K562 (cell line): ENCODE results near the gene ACSF2. TPM values are rescaled to one million over a fixed set of nuclear protein-coding genes. Genes with fewer than 3 reads are reported as not detected.

Experiments
- BMI1 ChIP-seq: fragments of 150-350 bp; IDR thresholded peaks from 2 replicates; pipeline ENCODE4 v1.6.1; 2014; ENCODE audit warnings: low read length
- CHD2 ChIP-seq: IDR thresholded peaks from 2 replicates; pipeline ENCODE4 v1.6.1; 2011; ENCODE audit warnings: low read depth, low read length
- CREB1 ChIP-seq, 2 experiments: sonication (generic) in 1 of 2; formaldehyde crosslinking in 1 of 2; IDR thresholded peaks; 2 replicates each; pipeline versions ENCODE4 v1.6.1 to v1.8.0; 2012 to 2022; ENCODE audit warnings: inconsistent platforms in 1 of 2, mild to moderate bottlenecking in 1 of 2, missing genetic modification reagents in 1 of 2, moderate library complexity in 1 of 2
- ETV1 ChIP-seq: fragments of 450-650 bp; conservative IDR thresholded peaks from 2 replicates; pipeline ENCODE4 v1.6.1; 2016; ENCODE audit warnings: missing genetic modification characterization, control low read depth, low read depth, missing compliant biosample characterization
- ETV6 ChIP-seq, 3 experiments: fragments of 150-350 bp in 1 of 3; sonication (generic) in 1 of 3; formaldehyde crosslinking in 1 of 3; IDR thresholded peaks; 2 replicates each; pipeline versions ENCODE4 v1.6.1 to v1.8.0; 2014 to 2022; ENCODE audit warnings: borderline replicate concordance in 2 of 3, low read depth in 2 of 3, antibody characterized with exemption in 1 of 3, low read length in 1 of 3, mild to moderate bottlenecking in 1 of 3, missing genetic modification reagents in 1 of 3
- GTF2F1 ChIP-seq: IDR thresholded peaks from 2 replicates; pipeline ENCODE4 v1.6.1; 2011; ENCODE audit warnings: low read depth, low read length, improper control_type of control experiment
- GTF3C2 ChIP-seq: IDR thresholded peaks from 3 replicates; pipeline ENCODE4 v1.6.1; 2011; ENCODE audit warnings: borderline replicate concordance, mild to moderate bottlenecking, moderate library complexity; ENCODE audit not compliant: insufficient read length; ENCODE audit errors: extremely low read depth
- MTA3 ChIP-seq: fragments of 450-650 bp; formaldehyde crosslinking; IDR thresholded peaks from 2 replicates; pipeline ENCODE4 v1.6.1; 2017; ENCODE audit warnings: mild to moderate bottlenecking, borderline replicate concordance
- NFATC3 ChIP-seq: fragments of 450-650 bp; IDR thresholded peaks from 2 replicates; pipeline ENCODE4 v1.6.1; 2017; ENCODE audit warnings: mild to moderate bottlenecking
- PTBP1 ChIP-seq: fragments of 200-400 bp; formaldehyde crosslinking; IDR thresholded peaks from 2 replicates; pipeline ENCODE4 v1.6.1; 2017; ENCODE audit warnings: low read depth, low read length
- RBFOX2 ChIP-seq: fragments of 200-400 bp; formaldehyde crosslinking; IDR thresholded peaks from 2 replicates; pipeline ENCODE4 v1.6.1; 2017; ENCODE audit warnings: low read depth, mild to moderate bottlenecking, low read length, moderate library complexity
- SAP30 ChIP-seq: fragments of 200-600 bp; sonication (generic); IDR thresholded peaks from 2 replicates; pipeline ENCODE4 v1.6.1; 2012; ENCODE audit warnings: borderline replicate concordance, low read depth, mild to moderate bottlenecking, moderate library complexity, low read length, control low read depth, inconsistent platforms; ENCODE audit not compliant: insufficient read depth, poor library complexity, severe bottlenecking
- SIN3A ChIP-seq, 2 experiments: fragments of 150-350 bp in 1 of 2; IDR thresholded peaks; 2 replicates each; pipeline ENCODE4 v1.6.1; 2011 to 2016; ENCODE audit warnings: borderline replicate concordance in 2 of 2, low read depth in 2 of 2, low read length in 2 of 2, mild to moderate bottlenecking in 2 of 2, moderate library complexity in 2 of 2; ENCODE audit not compliant: control insufficient read depth in 1 of 2
- SNAPC5 ChIP-seq: fragments of 250-450 bp; sonication (Bioruptor Pico); IDR thresholded peaks from 2 replicates; pipeline ENCODE4 v1.8.0; 2021; ENCODE audit warnings: moderate library complexity, mild to moderate bottlenecking, inconsistent platforms
- TARDBP ChIP-seq: fragments of 450-650 bp; IDR thresholded peaks from 2 replicates; pipeline ENCODE4 v1.6.1; 2016
- ZEB2 ChIP-seq: fragments of 450-650 bp; IDR thresholded peaks from 2 replicates; pipeline ENCODE4 v1.6.1; 2016
- ZNF274 ChIP-seq: IDR thresholded peaks from 2 replicates; pipeline ENCODE4 v1.6.1; 2011; ENCODE audit warnings: low read depth, mild to moderate bottlenecking, low read length, moderate library complexity, borderline replicate concordance
- ZNF592 ChIP-seq: fragments of 450-650 bp; IDR thresholded peaks from 2 replicates; pipeline ENCODE4 v1.6.1; 2017; ENCODE audit warnings: antibody characterized with exemption, mild to moderate bottlenecking
- polyA plus RNA-seq, 8 experiments: library from polyadenylated mRNA; depleted of rRNA in 4 of 8; stranded (reverse) in 5 of 8; unstranded in 3 of 8; fragments of >200 nt; fragmentation: Nextera tagmentation in 2 of 8; fragmentation: Illumina TruSeq in 1 of 8; extraction: Ambion mirVana in 2 of 8; extraction: Trizol in 1 of 8; gene quantifications; 2 replicates each; pipeline versions ENCODE4 v1.2.1 to v1.2.3, GENCODE V29; 2011 to 2014; ENCODE audit warnings: inconsistent platforms in 1 of 8, missing spikeins in 1 of 8
- total RNA-seq, 7 experiments: library from RNA; depleted of rRNA in 6 of 7; stranded (reverse); fragments of >200 nt in 6 of 7; fragmentation: Illumina TruSeq in 2 of 7; extraction: Trizol in 2 of 7; gene quantifications; 2 replicates each; pipeline versions ENCODE4 v1.2.1 to v1.2.3, GENCODE V29; 2011 to 2021; ENCODE audit warnings: low replicate concordance in 1 of 7

Gene ACSF2
- total and polyA plus RNA-seq, 9 of the 15 experiments (the other 6 are each of a cell fraction or from before 2014, with no cell fraction given) = 0.89 to 6.1 (median 3.5) TPM

- TF ChIP-seq GTF3C2 = no peak
- TF ChIP-seq ETV6 (IDR thresholded peaks at IDR 0.05; ENCODE audit: borderline replicate concordance in 1 of 2, low read depth in 2 of 2, low read length in 1 of 2) = 0 out of 4 replicates have a peak, but pooled peaks of 1 of the 2 experiments have one; percentile 27
- peak; percentile 69; the same call in 1 of the 2 replicates for TF ChIP-seq ETV6 (CRISPR knock-in tag; IDR thresholded peaks at IDR 0.05; ENCODE audit: borderline replicate concordance)
- no peak for TF ChIP-seq BMI1
- no peak for TF ChIP-seq ZEB2
- TF ChIP-seq SAP30 = peak; percentile 87
- TF ChIP-seq CREB1 (IDR thresholded peaks at IDR 0.05) = peak; percentile 84
- TF ChIP-seq CREB1 (CRISPR knock-in tag; IDR thresholded peaks at IDR 0.05) = peak; percentile 84
- no peak for TF ChIP-seq SNAPC5 (CRISPR knock-in tag)
- no peak for TF ChIP-seq GTF2F1
- no peak for TF ChIP-seq NFATC3
- TF ChIP-seq ETV1 = 0 out of 2 replicates have a peak, but pooled peaks have one; percentile 21
- no peak for TF ChIP-seq PTBP1
- TF ChIP-seq CHD2 = no peak; the same call in 1 of the 2 replicates
- TF ChIP-seq MTA3 = peak; percentile 90; the same call in 1 of the 2 replicates
- peak; percentile 86 for TF ChIP-seq ZNF592
- peak; percentile 0 to 83; a peak in 3 of 4 replicates for TF ChIP-seq SIN3A (IDR thresholded peaks at IDR 0.05; ENCODE audit: borderline replicate concordance in 2 of 2, control insufficient read depth in 1 of 2, low read depth in 2 of 2, low read length in 2 of 2)
- peak; percentile 93 for TF ChIP-seq RBFOX2
- TF ChIP-seq ZNF274 = no peak; the same call in 1 of the 2 replicates
- peak; percentile 73 for TF ChIP-seq TARDBP
Observed at GRCh38 chr17:50478391-50479381, 52.7 kb downstream of the ACSF2 start, which contains the start of gene RSAD1 (continued).
